Progenitor cell of endocrine pancreas (in vitro differentiated cells): Measurements from ENCODE around the gene KCNMB2. TPM values are rescaled to one million over a fixed set of nuclear protein-coding genes. Genes with fewer than 3 reads are reported as not detected.

Experiments
- DNase-seq: peaks from one replicate; pipeline ENCODE4 v3.0.0; 2021; ENCODE audit warnings: low spot score; ENCODE audit not compliant: unreplicated experiment
- H3K27ac Mint-ChIP-seq: 2 replicates; pipeline ENCODE4 v1.8.0; 2021; ENCODE audit warnings: mild to moderate bottlenecking, moderate library complexity, mixed read lengths
- H3K27me3 Mint-ChIP-seq: 2 replicates; pipeline ENCODE4 v1.8.0; 2021; ENCODE audit warnings: mixed read lengths
- H3K36me3 Mint-ChIP-seq: 2 replicates; pipeline ENCODE4 v1.8.0; 2022; ENCODE audit warnings: mixed read lengths; ENCODE audit not compliant: insufficient read depth
- H3K4me1 Mint-ChIP-seq: 2 replicates; pipeline ENCODE4 v1.8.0; 2021; ENCODE audit warnings: low read depth, mixed read lengths
- H3K4me3 Mint-ChIP-seq: 2 replicates; pipeline ENCODE4 v1.8.0; 2021; ENCODE audit warnings: low read depth, mild to moderate bottlenecking, moderate library complexity, mixed read lengths
- H3K9me3 Mint-ChIP-seq: 2 replicates; pipeline ENCODE4 v1.8.0; 2021; ENCODE audit warnings: low read depth, mixed read lengths
- CTCF ChIP-seq: fragments of 200-600 bp; sonication (generic); IDR thresholded peaks from one replicate; pipeline ENCODE4 v1.5.0; 2021; ENCODE audit warnings: antibody characterized with exemption, mild to moderate bottlenecking; ENCODE audit not compliant: unreplicated experiment
- total RNA-seq: library from RNA; stranded (reverse); gene quantifications from 2 replicates; pipeline ENCODE4 v1.2.1, GENCODE V29; 2021

Gene KCNMB2
- total RNA-seq, 1 donor from 2014 or later, result not detected

- Mint-ChIP-seq H3K27me3 (no peaks in the 10 kb centered on the region), H3K27ac (no peak overlapping the region), H3K4me3 (no peak overlapping the region), H3K9me3 (no peaks in the 10 kb centered on the region), H3K36me3 (no peaks in the 10 kb centered on the region), H3K4me1 (no peaks in the 10 kb centered on the region)
- no peak for TF ChIP-seq CTCF
- DNase-seq, result no peak
Measured at GRCh38 chr3:178623666-178624255, 87.5 kb downstream of the KCNMB2 start.

GRCh38 chr3:178624276-178624675 lies 88.0 kb downstream of the KCNMB2 start:
- no peaks in the 10 kb centered on the region for H3K27me3 Mint-ChIP-seq
- no peak for TF ChIP-seq CTCF
- no peak overlapping the region for H3K4me3 Mint-ChIP-seq
- H3K27ac Mint-ChIP-seq, result no peak overlapping the region
- H3K4me1 Mint-ChIP-seq, result no peaks in the 10 kb centered on the region
- H3K36me3 Mint-ChIP-seq, result no peaks in the 10 kb centered on the region
- DNase-seq, result no peak
- H3K9me3 Mint-ChIP-seq, result no peaks in the 10 kb centered on the region

GRCh38 chr3:178625053-178625600 lies 88.9 kb downstream of the KCNMB2 start:
- Mint-ChIP-seq H3K4me3 (no peak overlapping the region), H3K9me3 (no peaks in the 10 kb centered on the region), H3K27ac (no peak overlapping the region), H3K4me1 (no peaks in the 10 kb centered on the region), H3K27me3 (no peaks in the 10 kb centered on the region), H3K36me3 (no peaks in the 10 kb centered on the region)
- no peak for DNase-seq
- no peak for TF ChIP-seq CTCF

- no peaks in the 10 kb centered on the region for H3K36me3 Mint-ChIP-seq
- no peaks in the 10 kb centered on the region for H3K9me3 Mint-ChIP-seq
- no peak for DNase-seq
- no peak overlapping the region for H3K27ac Mint-ChIP-seq
- TF ChIP-seq CTCF, result no peak
- no peak overlapping the region for H3K4me3 Mint-ChIP-seq
- no peaks in the 10 kb centered on the region for H3K4me1 Mint-ChIP-seq
- no peaks in the 10 kb centered on the region for H3K27me3 Mint-ChIP-seq
Measured at GRCh38 chr3:178628037-178628436, 91.8 kb downstream of the KCNMB2 start.

GRCh38 chr3:178629430-178630178 lies 93.4 kb downstream of the KCNMB2 start:
- Mint-ChIP-seq H3K9me3 (peaks cover 7% of the 10 kb centered on the region), H3K27ac (no peak overlapping the region), H3K36me3 (peaks cover 2% of the 10 kb centered on the region), H3K4me1 (no peaks in the 10 kb centered on the region), H3K4me3 (no peak overlapping the region), H3K27me3 (no peaks in the 10 kb centered on the region)
- DNase-seq, result no peak
- no peak for TF ChIP-seq CTCF
